Vagina (tissue), 2 donors: Measurements from ENCODE around the gene LMBR1.
"Not testable (repeated sequence)": the region's sequence is repeated elsewhere in the genome, so short reads cannot be mapped to it uniquely, and the experiment has no call there.

ENCODE experiments used
- POLR2A ChIP-seq, 2 donors: fragments of 450-650 bp; IDR thresholded peaks; one replicate each; pipeline ENCODE4 v1.6.1; 2017; ENCODE audit warnings: antibody characterized with exemption in 2 of 2, mild to moderate bottlenecking in 2 of 2, moderate library complexity in 2 of 2
- TF ChIP-seq, protein P1 (sequence below), 3 experiments: fragments of 450-650 bp in 2 of 3; fragments of 200-600 bp in 1 of 3; sonication (generic) in 1 of 3; IDR thresholded peaks; one replicate each; pipeline ENCODE4 v1.5.1; 2017 to 2019; ENCODE audit warnings: antibody characterized with exemption in 3 of 3, mild to moderate bottlenecking in 2 of 3, moderate library complexity in 2 of 3

DNA sequence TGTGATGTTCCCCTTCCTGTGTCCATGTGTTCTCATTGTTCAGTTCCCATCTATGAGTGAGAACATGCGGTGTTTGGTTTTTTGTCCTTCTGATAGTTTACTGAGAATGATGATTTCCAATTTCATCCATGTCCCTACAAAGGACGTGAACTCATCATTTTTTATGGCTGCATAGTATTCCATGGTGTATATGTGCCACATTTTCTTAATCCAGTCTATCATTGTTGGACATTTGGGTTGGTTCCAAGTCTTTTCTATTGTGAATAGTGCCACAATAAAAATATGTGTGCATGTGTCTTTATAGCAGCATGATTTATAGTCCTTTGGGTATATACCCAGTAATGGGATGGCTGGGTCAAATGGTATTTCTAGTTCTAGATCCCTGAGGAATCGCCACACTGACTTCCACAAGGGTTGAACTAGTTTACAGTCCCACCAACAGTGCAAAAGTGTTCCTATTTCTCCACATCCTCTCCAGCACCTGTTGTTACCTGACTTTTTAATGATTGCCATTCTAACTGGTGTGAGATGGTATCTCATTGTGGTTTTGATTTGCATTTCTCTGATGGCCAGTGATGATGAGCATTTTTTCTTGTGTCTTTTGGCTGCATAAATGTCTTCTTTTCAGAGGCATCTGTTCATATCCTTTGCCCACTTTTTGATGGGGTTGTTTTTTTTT, 16.7 kb upstream of the LMBR1 start:
- TF ChIP-seq POLR2A (IDR thresholded peaks at IDR 0.05): not testable (repeated sequence)
- TF ChIP-seq, protein P1, sequence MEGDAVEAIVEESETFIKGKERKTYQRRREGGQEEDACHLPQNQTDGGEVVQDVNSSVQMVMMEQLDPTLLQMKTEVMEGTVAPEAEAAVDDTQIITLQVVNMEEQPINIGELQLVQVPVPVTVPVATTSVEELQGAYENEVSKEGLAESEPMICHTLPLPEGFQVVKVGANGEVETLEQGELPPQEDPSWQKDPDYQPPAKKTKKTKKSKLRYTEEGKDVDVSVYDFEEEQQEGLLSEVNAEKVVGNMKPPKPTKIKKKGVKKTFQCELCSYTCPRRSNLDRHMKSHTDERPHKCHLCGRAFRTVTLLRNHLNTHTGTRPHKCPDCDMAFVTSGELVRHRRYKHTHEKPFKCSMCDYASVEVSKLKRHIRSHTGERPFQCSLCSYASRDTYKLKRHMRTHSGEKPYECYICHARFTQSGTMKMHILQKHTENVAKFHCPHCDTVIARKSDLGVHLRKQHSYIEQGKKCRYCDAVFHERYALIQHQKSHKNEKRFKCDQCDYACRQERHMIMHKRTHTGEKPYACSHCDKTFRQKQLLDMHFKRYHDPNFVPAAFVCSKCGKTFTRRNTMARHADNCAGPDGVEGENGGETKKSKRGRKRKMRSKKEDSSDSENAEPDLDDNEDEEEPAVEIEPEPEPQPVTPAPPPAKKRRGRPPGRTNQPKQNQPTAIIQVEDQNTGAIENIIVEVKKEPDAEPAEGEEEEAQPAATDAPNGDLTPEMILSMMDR (IDR thresholded peaks at IDR 0.05): not testable (repeated sequence)
